H54 (cell line): ENCODE results near the gene NPIPB5.
"Not testable (repeated sequence)": the region's sequence is repeated elsewhere in the genome, so short reads cannot be mapped to it uniquely, and the experiment has no call there.

ENCODE experiments used
- DNase-seq: peaks from one replicate; pipeline ENCODE4 v3.0.0; 2011; ENCODE audit warnings: low spot score, mixed read lengths; ENCODE audit not compliant: insufficient read length
- FAIRE-seq: peaks from 3 replicates; lab custom pipeline; 2011; peaks lifted over from hg19 to GRCh38; lab: Jason Lieb, UNC

Gene NPIPB5

DNA sequence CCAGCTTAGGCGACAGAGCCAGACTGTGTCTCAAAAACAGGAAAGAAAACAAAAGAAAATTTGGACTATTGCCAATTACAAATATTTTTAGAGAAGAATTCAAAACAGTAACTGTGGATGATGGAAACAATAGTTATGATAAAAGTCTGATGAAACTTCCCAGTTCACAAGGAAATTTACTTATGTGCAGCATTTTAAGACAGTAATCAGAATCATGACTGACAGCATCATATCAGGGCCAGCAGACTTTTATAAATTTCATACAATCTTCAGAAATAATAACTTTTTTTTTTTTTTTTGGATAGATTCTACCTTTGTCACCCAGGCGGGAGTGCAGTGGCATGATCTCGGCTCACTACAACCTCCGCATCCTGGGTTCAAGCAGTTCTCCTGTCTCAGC is at the start of gene NPIPB5:
NPIPB5 (plus strand) TSS at position 301 of the 400 bp plus-strand sequence. CDS start 2,911 bp downstream, outside the sequence.
- DNase-seq, FAIRE-seq: not testable (repeated sequence)

DNA sequence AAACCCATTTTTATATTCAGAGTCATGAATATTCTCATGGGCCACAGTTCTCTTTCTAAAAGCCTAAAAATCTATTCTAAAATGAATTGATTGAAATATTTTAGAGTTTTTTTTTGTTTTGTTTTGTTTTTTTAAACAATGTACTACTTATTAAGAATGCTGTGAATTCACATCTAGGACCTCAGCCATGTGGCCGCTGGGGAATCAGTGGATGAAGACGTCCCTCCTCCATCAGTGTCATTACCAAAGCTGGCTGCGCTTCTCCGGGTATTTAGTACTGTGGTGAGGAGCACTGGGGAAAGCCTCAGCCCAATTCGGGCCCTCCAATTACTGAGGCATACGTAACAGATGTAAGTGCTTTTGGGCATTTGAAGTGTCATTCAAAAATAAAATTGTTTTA is 41.8 kb upstream of the NPIPB5 start:
- FAIRE-seq, DNase-seq: not testable (repeated sequence)

DNA sequence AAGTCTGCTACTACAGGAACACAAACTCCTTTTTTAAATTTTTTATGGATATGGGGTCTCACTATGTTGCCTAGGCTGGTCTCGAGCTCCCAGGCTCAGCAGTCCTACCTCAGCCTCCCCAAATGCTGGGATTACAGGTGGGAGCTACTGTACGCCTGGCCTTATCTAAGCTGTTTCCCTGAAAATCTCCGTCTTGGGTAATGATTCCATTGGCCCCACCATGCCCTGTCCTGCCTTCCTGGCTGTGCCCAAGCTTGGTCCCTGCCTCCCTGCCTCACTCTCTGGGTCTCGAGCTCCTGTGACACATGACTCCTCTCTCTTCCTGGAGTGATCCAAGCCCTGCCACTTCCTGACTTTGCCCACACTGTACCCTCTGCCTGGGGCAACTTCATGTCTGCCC is 27.3 kb downstream of the NPIPB5 start:
- FAIRE-seq: not testable (repeated sequence)

DNA sequence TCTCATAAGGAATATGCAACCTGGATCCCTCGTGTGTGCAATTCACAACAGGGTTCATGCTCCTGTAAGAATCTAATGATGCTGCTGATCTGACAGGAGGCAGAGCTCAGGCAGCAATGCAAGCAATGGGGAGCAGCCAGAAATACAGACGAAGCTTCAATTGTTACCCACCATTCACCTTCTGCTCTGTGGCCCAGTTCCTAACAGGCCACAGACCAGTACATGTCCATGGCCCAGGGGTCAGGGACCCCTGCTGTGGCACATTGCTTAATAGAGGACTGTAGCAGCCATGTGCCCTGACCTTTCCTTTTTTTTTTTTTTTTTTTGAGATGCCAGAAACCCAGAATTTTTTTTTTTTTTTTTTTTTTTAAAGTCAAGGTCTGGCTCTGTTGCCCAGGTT is 34.1 kb downstream of the NPIPB5 start:
- not testable (repeated sequence) for FAIRE-seq, DNase-seq

More for the DNA sequence above, 27.3 kb downstream of the NPIPB5 start:
- not testable (repeated sequence) for DNase-seq

DNA sequence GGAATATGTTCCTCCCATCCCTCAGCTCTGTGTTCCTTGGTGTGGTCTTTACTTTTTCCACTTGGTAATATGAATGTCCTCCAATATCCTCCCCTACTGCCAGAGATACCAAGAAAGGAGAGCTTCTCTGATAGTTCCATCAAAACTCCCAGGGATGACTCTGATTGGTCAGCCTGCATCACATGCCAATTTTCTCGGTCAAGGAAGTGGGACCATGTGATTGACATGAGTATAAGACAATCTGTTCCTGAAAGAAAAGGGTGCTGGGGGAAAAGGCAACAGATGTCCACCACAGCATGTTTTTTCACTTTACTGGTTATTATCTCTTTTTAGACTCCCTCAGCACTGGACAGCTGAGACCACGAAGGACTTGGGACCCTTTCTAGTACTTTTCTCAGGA is 35.9 kb downstream of the NPIPB5 start:
- not testable (repeated sequence) for DNase-seq, FAIRE-seq

DNA sequence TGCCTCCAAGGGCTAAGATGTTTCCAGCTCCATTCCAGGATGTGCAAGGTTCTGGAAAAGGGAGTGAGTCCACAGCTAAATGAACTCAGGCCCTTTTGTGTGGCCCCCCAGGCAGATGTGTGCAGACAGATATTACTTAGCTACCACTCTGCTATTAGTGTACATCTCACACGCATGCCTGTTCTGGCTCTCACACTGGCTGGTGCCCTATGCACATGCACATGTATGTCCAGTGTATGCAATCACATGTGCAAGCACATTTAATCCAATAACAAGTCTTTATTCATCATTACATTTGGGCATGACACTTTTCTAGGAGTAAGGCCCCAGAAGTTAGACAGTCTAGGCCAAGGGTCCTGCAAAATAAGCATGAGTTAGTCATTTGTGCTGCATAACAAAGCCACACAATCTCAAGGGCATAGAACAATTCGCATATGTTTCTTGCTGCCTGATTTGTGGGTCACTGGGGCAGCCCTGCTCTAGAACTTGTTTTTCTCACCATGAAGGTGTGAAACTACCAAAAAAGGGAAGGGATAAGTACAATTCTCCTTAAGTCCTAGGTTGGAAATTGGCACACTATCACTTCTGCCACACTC is 36.6 kb downstream of the NPIPB5 start:
- DNase-seq, FAIRE-seq: not testable (repeated sequence)

DNA sequence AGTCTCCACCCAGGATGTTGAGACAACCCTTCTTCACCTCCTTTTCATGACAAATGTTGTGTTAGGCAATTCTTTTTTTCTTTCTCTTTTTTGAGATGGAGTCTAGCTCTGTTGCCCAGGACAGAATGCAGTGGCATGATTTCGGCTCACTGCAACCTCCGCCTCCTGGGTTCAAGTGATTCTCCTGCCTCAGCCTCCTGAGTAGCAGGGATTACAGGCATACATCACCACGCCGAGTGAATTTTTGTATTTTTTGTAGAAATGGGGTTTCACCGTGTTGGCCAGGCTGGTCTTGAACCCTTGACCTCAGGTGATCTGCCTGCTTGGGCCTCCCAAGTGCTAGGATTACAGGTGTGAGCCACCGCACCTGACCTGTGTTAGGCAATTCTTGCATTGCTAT is 39.2 kb downstream of the NPIPB5 start:
- DNase-seq, FAIRE-seq: not testable (repeated sequence)

DNA sequence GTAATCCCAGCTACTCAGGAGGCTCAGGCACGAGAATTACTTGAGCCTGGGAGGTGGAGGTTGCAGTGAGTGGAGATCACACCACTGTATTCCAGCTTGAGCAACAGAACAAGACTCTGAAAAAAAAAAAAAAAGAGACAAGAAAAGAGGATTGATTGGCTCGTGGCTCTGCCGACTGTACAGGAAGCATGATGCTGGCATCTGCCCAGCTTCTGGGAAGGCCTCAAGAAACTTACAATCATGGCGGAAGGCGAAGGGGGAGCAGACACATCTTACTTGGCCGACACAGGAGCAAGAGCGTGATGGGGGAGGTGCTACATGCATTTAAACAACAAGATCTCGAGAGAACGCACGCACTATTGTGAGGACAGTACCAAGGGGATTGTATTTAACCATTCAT is 40.5 kb downstream of the NPIPB5 start:
- not testable (repeated sequence) for DNase-seq, FAIRE-seq

DNA sequence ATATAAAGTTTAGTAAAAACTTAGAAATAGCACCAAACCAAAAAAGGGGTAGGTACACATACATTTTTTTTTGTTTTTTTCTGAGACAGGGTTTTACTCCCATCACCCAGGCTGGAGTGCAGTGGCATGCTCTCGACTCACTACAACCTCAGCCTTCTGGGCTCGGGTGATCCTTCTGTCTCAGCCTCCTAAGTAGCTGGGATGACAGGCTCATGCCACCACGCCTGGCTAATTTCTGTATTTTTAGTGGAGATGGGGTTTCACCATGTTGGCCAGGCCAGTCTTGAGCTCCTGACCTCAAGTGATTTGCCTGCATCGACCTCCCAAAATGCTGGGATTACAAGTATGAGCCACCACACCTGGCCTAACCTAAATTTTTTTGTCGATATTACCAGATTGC is 41.0 kb downstream of the NPIPB5 start:
- DNase-seq, FAIRE-seq: not testable (repeated sequence)

DNA sequence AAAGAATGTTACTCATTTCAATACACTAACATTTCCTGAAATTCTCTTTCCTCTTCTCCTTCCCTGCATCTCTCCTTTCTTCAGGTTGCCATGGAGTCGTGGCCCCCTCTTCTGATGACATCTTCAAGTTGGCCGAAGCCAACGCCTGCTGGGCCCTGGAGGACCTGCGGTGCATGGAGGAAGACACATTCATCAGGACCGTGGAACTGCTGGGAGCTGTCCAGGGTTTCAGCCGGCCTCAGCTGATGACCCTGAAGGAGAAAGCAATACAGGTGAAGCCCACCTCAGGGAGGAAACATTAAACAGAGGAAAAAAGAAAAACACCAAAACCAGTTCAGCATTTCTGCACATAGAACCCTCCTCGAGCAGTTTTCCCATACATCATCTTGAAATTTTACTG is 46.1 kb downstream of the NPIPB5 start:
- FAIRE-seq, DNase-seq: not testable (repeated sequence)
